Heart right ventricle (tissue), 16 donors: ENCODE measurements around the gene ZBP1. TPM values are rescaled to one million over a fixed set of nuclear protein-coding genes. Genes with fewer than 3 reads are reported as not detected.

ENCODE experiments used
- ATAC-seq, 8 donors: fragments of 200-7000 bp; cut with Tn5 transposase; one replicate each; pipeline ENCODE4 v1.9.1; 2020; ENCODE audit warnings: mild to moderate bottlenecking in 8 of 8, moderate library complexity in 8 of 8, moderate number of reproducible peaks in 1 of 8
- DNase-seq, 2 donors: peaks; one replicate each; pipeline ENCODE4 v3.0.0-alpha.2; 2020
- H3K27ac ChIP-seq, 10 donors: fragments of 200-600 bp; sonication (generic) in 2 of 10; one replicate each; pipeline versions ENCODE4 v1.5.0 to v1.8.0; 2020 to 2022; ENCODE audit warnings: mild to moderate bottlenecking in 3 of 10
- H3K27me3 ChIP-seq, 7 donors: fragments of 200-600 bp; one replicate each; pipeline ENCODE4 v1.8.0; 2021 to 2022; ENCODE audit warnings: mild to moderate bottlenecking in 2 of 7
- H3K36me3 ChIP-seq, 9 donors: fragments of 200-600 bp; sonication (generic) in 1 of 9; one replicate each; pipeline versions ENCODE4 v1.5.0 to v1.8.0; 2020 to 2022; ENCODE audit warnings: mild to moderate bottlenecking in 2 of 9
- H3K4me1 ChIP-seq, 9 donors: fragments of 200-600 bp; sonication (generic) in 1 of 9; one replicate each; pipeline versions ENCODE4 v1.5.0 to v1.8.0; 2020 to 2022; ENCODE audit warnings: mild to moderate bottlenecking in 4 of 9
- H3K4me3 ChIP-seq, 10 donors: fragments of 200-600 bp; sonication (generic) in 2 of 10; one replicate each; pipeline versions ENCODE4 v1.5.0 to v1.8.0; 2020 to 2022; ENCODE audit warnings: mild to moderate bottlenecking in 7 of 10, moderate library complexity in 2 of 10
- H3K9me3 ChIP-seq, 11 donors: fragments of 200-600 bp in 10 of 11; sonication (generic) in 2 of 11; one replicate each; pipeline versions ENCODE4 v1.5.0 to v1.8.0; 2013 to 2022; ENCODE audit warnings: mild to moderate bottlenecking in 2 of 11, control low read depth in 1 of 11, moderate library complexity in 1 of 11
- CTCF ChIP-seq, 9 donors: fragments of 200-600 bp; sonication (generic) in 2 of 9; IDR thresholded peaks; one replicate each; pipeline versions ENCODE4 v1.5.0 to v1.8.0; 2021 to 2022; ENCODE audit warnings: antibody characterized with exemption in 9 of 9, mild to moderate bottlenecking in 5 of 9, moderate library complexity in 1 of 9
- WGBS, 2 donors: extraction: QIAGEN DNeasy Blood & Tissue Kit; methylation state at CpG; one replicate each; pipeline ENCODE4 v1.1.7; 2013; ENCODE audit warnings: inconsistent platforms in 1 of 2; 5-methylcytosine and 5-hydroxymethylcytosine counted together
- intact Hi-C, 10 donors: fragments of 100-400 bp; cut with DNase I; formaldehyde crosslinking; loops; one replicate each; pipeline versions ENCODE4 v1.11.1 to v1.14.2; 2022
- polyA plus RNA-seq, 2 donors: library from polyadenylated mRNA; stranded (reverse); fragments of 200-250 nt; gene quantifications; one replicate each; pipeline ENCODE4 v1.2.3, GENCODE V29; 2013
- total RNA-seq, 10 donors: library from RNA; stranded (reverse); fragmentation: NEBNext Ultra II Directional in 3 of 10; extraction: Animal tissue kit (Norgen Biotek cat#: 25700) in 3 of 10; gene quantifications; one replicate each; pipeline versions ENCODE4 v1.2.1 to v1.2.4, GENCODE V29; 2021 to 2023
- donor health status: Arrhythmogenic right ventricular cardiomyopathy.
- donor health status: ischemic (EF 13 %, LVEDD 7.1; RV severe dilation, severe dysfunction).
- donor health status: healthy with polysubstance abuse.
- donor health status: DM: no; HTN: yes; CAD: no.
- donor health status: DM: no; HTN: no; CAD: no.
- donor health status: ischemic (EF 25% LVEDD 6.9; RV normal size, moderate dysfunction).
- donor health status: ischemic (EF 25% LVEDD 5.7; RV mildly dilated, moderate dysfunction).
- donor health status: healthy.
- donor health status: DM: yes; HTN: yes; CAD: no.
- donor health status: Ischemic cardiomyopathy.
- donor health status: ischemic (EF 35%, LVEDD 5.7; RV mildly dilated, moderate dysfunction).
- donor health status: nonischemic (EF 11% LVEDD 7.7; RV severe dilation, severe dysfunction).
- donor health status: DM: yes; HTN: yes; CAD: no.
- donor health status: PGD.
- donor health status: ischemic (EF 29% LVEDD 5.4; RV normal size, mild dysfunction).
- donor health status: nonischemic (EF 23%, LVEDD 6.1; RV moderate dilation, normal function).

ZBP1 gene
- total and polyA plus RNA-seq, 12 donors, result 0.13 to 1.2 (median 0.31) TPM; not detected in 2

- Histone ChIP-seq H3K4me3 (no peak overlapping the region), H3K27ac (no peak overlapping the region), H3K36me3 (no peaks in the 10 kb centered on the region), H3K4me1 (peaks cover 0 to 5% (median 0%) of the 10 kb centered on the region in 9 donors), H3K9me3 (no peaks in the 10 kb centered on the region), H3K27me3 (peaks cover 0 to 61% (median 31%) of the 10 kb centered on the region in 7 donors)
- intact Hi-C loops, result no loop called here
- no peak for TF ChIP-seq CTCF (IDR thresholded peaks at IDR 0.05)
- WGBS, 2 donors, result 78 to 85% methylated on average over 3 of the region's 3 CpGs
- DNase-seq (no peak), ATAC-seq (no peak)
Measured at GRCh38 chr20:57556980-57557274, 63.3 kb downstream of the ZBP1 start.

- no peak for TF ChIP-seq CTCF (IDR thresholded peaks at IDR 0.05)
- DNase-seq (no peak), ATAC-seq (no peak)
- intact Hi-C loops, result no loop called here
- Histone ChIP-seq H3K27ac (no peak overlapping the region), H3K9me3 (no peaks in the 10 kb centered on the region), H3K4me3 (no peak overlapping the region), H3K4me1 (peaks cover 0 to under 1% (median 0%) of the 10 kb centered on the region in 9 donors), H3K36me3 (no peaks in the 10 kb centered on the region), H3K27me3 (peaks cover 0 to 65% (median 31%) of the 10 kb centered on the region in 7 donors)
- WGBS, 2 donors, result 68 to 71% methylated on average over 11 of the region's 11 CpGs
Measured at GRCh38 chr20:57555457-57556184, 64.6 kb downstream of the ZBP1 start.

Other genes with a start within 250 kb of the ZBP1 start
- gene RBM38, start 229.0 kb downstream of the ZBP1 start, total RNA-seq, result 100 to 1,000 TPM in 1 of 10 donors, 10 to 100 TPM in 9; 35.5 to 119 (median 50.2) TPM
- gene RBM38, start 229.0 kb downstream of the ZBP1 start, polyA plus RNA-seq, result 100 to 1,000 TPM in 1 of 2 donors, 10 to 100 TPM in 1; 47.6 to 104 TPM
- gene CTCFL, start 95.3 kb downstream of the ZBP1 start, total RNA-seq, result not detected
- not detected for gene CTCFL, start 95.3 kb downstream of the ZBP1 start, polyA plus RNA-seq
- 1 to 10 TPM in 3 of 10 donors, under 1 TPM in 5, not detected in 2; 0.15 to 8.5 (median 0.69) TPM for gene PCK1, start 59.3 kb downstream of the ZBP1 start, total RNA-seq
- 1 to 10 TPM in 1 of 2 donors, under 1 TPM in 1; 0.65 to 2.2 TPM for gene PCK1, start 59.3 kb downstream of the ZBP1 start, polyA plus RNA-seq
- gene PMEPA1, start 89.6 kb upstream of the ZBP1 start, total RNA-seq, result 10 to 100 TPM; 16.1 to 39.2 (median 30.4) TPM
- 10 to 100 TPM; 10.5 to 81.8 TPM for gene PMEPA1, start 89.6 kb upstream of the ZBP1 start, polyA plus RNA-seq